PC-9 (cell line): ENCODE results near the gene HCN1. TPM values are rescaled to one million over a fixed set of nuclear protein-coding genes. Genes with fewer than 3 reads are reported as not detected.

Source experiments
- BruUV-seq: library from RNA; stranded (reverse); fragments of 400-500 nt; replicated peaks from 2 replicates; lab custom pipeline; 2021; lab: Mats Ljungman, UMichigan
- CTCF ChIA-PET: fragments of 300-600 bp; sonication (Branson Sonifier 250); formaldehyde crosslinking; loops from one replicate; lab custom pipeline; 2022; ENCODE audit warnings: antibody characterized with exemption; lab: Charles Lee
- POLR2A ChIA-PET: fragments of 300-600 bp; sonication (Branson Sonifier 250); formaldehyde crosslinking; loops from one replicate; lab custom pipeline; 2022; ENCODE audit warnings: antibody characterized with exemption; ENCODE audit not compliant: unreplicated experiment; lab: Charles Lee
- DNase-seq, 2 experiments: peaks; one replicate each; pipeline versions ENCODE4 v3.0.0 to v3.0.0-alpha.2; 2015 to 2022; ENCODE audit warnings: mixed read lengths in 1 of 2
- H2AFZ ChIP-seq: fragments of 200-600 bp; sonication (generic); 2 replicates; pipeline ENCODE4 v1.8.1; 2017; ENCODE audit warnings: antibody characterized with exemption
- H3F3A ChIP-seq: fragments of 200-600 bp; sonication (generic); 2 replicates; pipeline ENCODE4 v1.8.1; 2017; ENCODE audit warnings: antibody characterized with exemption, mild to moderate bottlenecking, low read depth; ENCODE audit not compliant: insufficient read depth
- H3K27ac ChIP-seq: fragments of 200-600 bp; sonication (generic); 2 replicates; pipeline ENCODE4 v1.6.1; 2016; ENCODE audit warnings: mixed run types
- H3K27me3 ChIP-seq: fragments of 200-600 bp; sonication (generic); 2 replicates; pipeline ENCODE4 v1.6.1; 2016; ENCODE audit warnings: low read depth, mixed run types; ENCODE audit not compliant: insufficient read depth
- H3K36me3 ChIP-seq: fragments of 200-600 bp; sonication (generic); 2 replicates; pipeline ENCODE4 v1.6.1; 2016; ENCODE audit warnings: low read depth, mixed run types
- H3K4me1 ChIP-seq: fragments of 200-600 bp; sonication (generic); replicated peaks from 2 replicates; pipeline ENCODE4 v1.6.1; 2016; ENCODE audit warnings: mixed run types; ENCODE audit not compliant: insufficient read depth
- H3K4me2 ChIP-seq: fragments of 200-600 bp; sonication (generic); 2 replicates; pipeline ENCODE4 v1.6.1; 2017; ENCODE audit warnings: mixed run types
- H3K4me3 ChIP-seq: fragments of 200-600 bp; sonication (generic); 2 replicates; pipeline ENCODE4 v1.6.1; 2016; ENCODE audit warnings: mixed run types
- H3K79me2 ChIP-seq: fragments of 200-600 bp; sonication (generic); 2 replicates; pipeline ENCODE4 v1.6.1; 2017; ENCODE audit warnings: low read depth, mixed run types
- H3K9me2 ChIP-seq: fragments of 200-600 bp; sonication (generic); 2 replicates; pipeline ENCODE4 v1.8.1; 2017; ENCODE audit warnings: mild to moderate bottlenecking; ENCODE audit not compliant: insufficient read depth
- H3K9me3 ChIP-seq: fragments of 200-600 bp; sonication (generic); 2 replicates; pipeline ENCODE4 v1.8.1; 2016; ENCODE audit warnings: low read depth; ENCODE audit not compliant: insufficient read depth
- H4K20me1 ChIP-seq: fragments of 200-600 bp; sonication (generic); 2 replicates; pipeline ENCODE4 v1.8.1; 2017; ENCODE audit not compliant: insufficient read depth
- EZH2 ChIP-seq: fragments of 200-600 bp; sonication (generic); IDR thresholded peaks from 2 replicates; pipeline ENCODE4 v1.8.0; 2017; ENCODE audit warnings: antibody characterized with exemption, low read depth
- intact Hi-C: fragments of 100-400 bp; cut with micrococcal nuclease; formaldehyde crosslinking; loops from one replicate; pipeline ENCODE4 v1.10.0; 2022; ENCODE audit not compliant: unreplicated experiment
- total RNA-seq: library from RNA; stranded (reverse); gene quantifications from 2 replicates; pipeline ENCODE4 v1.2.3, GENCODE V29; 2021
- TF ChIP-seq, protein P1 (sequence below): fragments of 200-600 bp; sonication (generic); conservative IDR thresholded peaks from 2 replicates; pipeline ENCODE4 v1.6.1; 2017; ENCODE audit warnings: mixed run types, antibody characterized with exemption, mild to moderate bottlenecking, moderate library complexity

HCN1 gene
- total RNA-seq, 1 experiment from 2014 or later = not detected

DNA sequence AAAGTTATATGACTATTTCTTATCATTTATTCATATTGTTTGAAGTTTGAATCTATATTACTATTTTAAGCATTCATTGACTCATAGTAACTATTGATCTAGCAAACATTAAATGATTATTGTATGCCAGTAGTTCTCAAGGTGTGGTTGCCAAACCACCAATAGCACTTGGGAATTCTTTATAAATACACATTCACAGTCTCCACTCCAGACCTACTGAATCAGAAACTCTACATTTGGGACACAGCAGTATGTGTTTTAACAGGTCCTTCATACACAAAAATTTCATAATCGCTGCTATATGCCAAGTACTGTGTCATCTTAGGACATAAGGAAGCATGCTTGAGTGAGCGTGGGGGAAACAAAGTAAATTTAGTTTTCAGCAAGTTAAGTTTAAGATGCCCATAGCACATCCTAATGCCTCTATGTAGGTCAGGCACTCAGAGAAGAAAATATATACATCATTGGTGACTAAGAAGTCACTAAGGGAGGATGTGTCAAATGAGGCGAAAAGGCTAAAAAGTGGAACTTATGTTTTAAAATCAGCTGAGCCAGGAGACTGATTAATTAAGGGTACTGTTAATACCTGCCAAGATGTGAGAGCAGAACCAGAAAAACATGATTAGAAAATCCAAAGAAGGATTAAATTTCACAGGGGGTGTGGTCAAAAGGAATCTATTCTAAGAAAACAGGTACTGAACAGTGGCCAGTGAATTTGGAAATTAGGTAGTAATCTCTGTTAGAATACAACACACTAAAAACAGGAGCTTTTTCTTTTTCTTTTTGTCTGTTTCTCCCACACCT is 340.8 kb downstream of the HCN1 start:
- CTCF ChIA-PET = no interaction called here

DNA sequence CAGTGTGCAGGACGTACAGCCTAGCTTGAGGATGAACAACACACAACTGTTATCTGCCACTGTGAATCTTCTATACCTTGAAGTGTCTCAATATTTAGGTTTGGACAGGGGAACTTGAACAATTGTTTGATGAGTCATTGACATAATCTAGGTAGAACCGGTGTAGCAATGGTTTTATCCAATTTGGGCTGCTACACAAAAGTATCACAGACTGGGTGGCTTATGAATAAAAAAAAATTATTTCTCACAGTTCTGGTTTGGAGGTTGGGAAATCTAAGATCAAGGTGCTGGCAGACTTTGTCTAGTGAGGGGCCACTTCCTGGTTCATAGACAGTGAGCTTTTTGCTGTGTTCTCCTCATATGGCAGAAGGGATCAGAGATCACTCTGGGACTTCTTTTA is 359.7 kb downstream of the HCN1 start:
- CTCF ChIA-PET = no interaction called here

More for the DNA sequence above, 340.8 kb downstream of the HCN1 start:
- no peak overlapping the region for H3K27ac ChIP-seq
- H3K4me2 ChIP-seq = no peak overlapping the region
- no peak for DNase-seq
- H3F3A ChIP-seq = no peaks in the 10 kb centered on the region
- no peaks in the 10 kb centered on the region for H4K20me1 ChIP-seq
- no peak overlapping the region for H2AFZ ChIP-seq
- H3K36me3 ChIP-seq = no peaks in the 10 kb centered on the region
- H3K27me3 ChIP-seq = no peaks in the 10 kb centered on the region
- intact Hi-C loops = no loop called here
- H3K4me3 ChIP-seq = no peak overlapping the region
- H3K9me2 ChIP-seq = no peaks in the 10 kb centered on the region
- H3K4me1 ChIP-seq = no peaks in the 10 kb centered on the region
- no peaks in the 10 kb centered on the region for H3K9me3 ChIP-seq
- H3K79me2 ChIP-seq = no peaks in the 10 kb centered on the region
- POLR2A ChIA-PET = no interaction called here
- no peak for TF ChIP-seq EZH2
- TF ChIP-seq, protein P1, sequence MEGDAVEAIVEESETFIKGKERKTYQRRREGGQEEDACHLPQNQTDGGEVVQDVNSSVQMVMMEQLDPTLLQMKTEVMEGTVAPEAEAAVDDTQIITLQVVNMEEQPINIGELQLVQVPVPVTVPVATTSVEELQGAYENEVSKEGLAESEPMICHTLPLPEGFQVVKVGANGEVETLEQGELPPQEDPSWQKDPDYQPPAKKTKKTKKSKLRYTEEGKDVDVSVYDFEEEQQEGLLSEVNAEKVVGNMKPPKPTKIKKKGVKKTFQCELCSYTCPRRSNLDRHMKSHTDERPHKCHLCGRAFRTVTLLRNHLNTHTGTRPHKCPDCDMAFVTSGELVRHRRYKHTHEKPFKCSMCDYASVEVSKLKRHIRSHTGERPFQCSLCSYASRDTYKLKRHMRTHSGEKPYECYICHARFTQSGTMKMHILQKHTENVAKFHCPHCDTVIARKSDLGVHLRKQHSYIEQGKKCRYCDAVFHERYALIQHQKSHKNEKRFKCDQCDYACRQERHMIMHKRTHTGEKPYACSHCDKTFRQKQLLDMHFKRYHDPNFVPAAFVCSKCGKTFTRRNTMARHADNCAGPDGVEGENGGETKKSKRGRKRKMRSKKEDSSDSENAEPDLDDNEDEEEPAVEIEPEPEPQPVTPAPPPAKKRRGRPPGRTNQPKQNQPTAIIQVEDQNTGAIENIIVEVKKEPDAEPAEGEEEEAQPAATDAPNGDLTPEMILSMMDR = no peak
- no TSS peak for BruUV-seq

DNA sequence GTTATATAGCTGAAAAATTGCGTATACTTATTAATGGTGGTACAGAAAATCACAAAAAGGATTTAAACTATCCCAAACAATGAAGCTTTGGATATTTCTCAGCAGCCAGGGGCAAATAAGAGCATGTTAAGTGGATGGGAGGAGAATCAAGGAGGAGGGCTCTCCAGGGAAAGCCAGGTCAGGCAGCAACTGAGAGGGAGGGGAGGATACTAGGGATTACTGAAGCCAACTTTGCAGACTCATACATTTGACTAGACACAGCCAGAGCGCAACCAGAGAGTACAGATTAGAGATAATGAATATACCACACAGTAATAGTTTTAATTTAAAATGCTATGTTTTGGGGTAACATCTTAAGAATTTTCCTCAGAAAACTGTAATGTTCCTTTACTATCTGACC is 360.2 kb downstream of the HCN1 start:
- POLR2A ChIA-PET = no interaction called here

More for the DNA sequence above, 359.7 kb downstream of the HCN1 start:
- no peaks in the 10 kb centered on the region for H3K9me3 ChIP-seq
- no peak for TF ChIP-seq EZH2
- TF ChIP-seq, protein P1 = no peak
- POLR2A ChIA-PET = no interaction called here
- H3K27me3 ChIP-seq = no peaks in the 10 kb centered on the region
- H4K20me1 ChIP-seq = no peaks in the 10 kb centered on the region
- DNase-seq = no peak
- H3K4me3 ChIP-seq = no peak overlapping the region
- no peaks in the 10 kb centered on the region for H3K4me1 ChIP-seq
- no peak overlapping the region for H3K4me2 ChIP-seq
- H3K79me2 ChIP-seq = no peaks in the 10 kb centered on the region
- intact Hi-C loops = no loop called here
- no peak overlapping the region for H2AFZ ChIP-seq
- no peaks in the 10 kb centered on the region for H3K9me2 ChIP-seq
- H3K27ac ChIP-seq = no peak overlapping the region
- no peaks in the 10 kb centered on the region for H3K36me3 ChIP-seq
- H3F3A ChIP-seq = no peaks in the 10 kb centered on the region
- BruUV-seq = no TSS peak

More for the DNA sequence above, 360.2 kb downstream of the HCN1 start:
- H4K20me1 ChIP-seq = no peaks in the 10 kb centered on the region
- DNase-seq = no peak
- TF ChIP-seq, protein P1 = no peak
- no peak for TF ChIP-seq EZH2
- CTCF ChIA-PET = no interaction called here
- BruUV-seq = no TSS peak
- H2AFZ ChIP-seq = no peak overlapping the region
- H3K4me3 ChIP-seq = no peak overlapping the region
- no peaks in the 10 kb centered on the region for H3K79me2 ChIP-seq
- H3K27ac ChIP-seq = no peak overlapping the region
- no peaks in the 10 kb centered on the region for H3K36me3 ChIP-seq
- no peaks in the 10 kb centered on the region for H3K27me3 ChIP-seq
- H3K4me2 ChIP-seq = no peak overlapping the region
- H3F3A ChIP-seq = no peaks in the 10 kb centered on the region
- H3K4me1 ChIP-seq = no peaks in the 10 kb centered on the region
- no peaks in the 10 kb centered on the region for H3K9me3 ChIP-seq
- H3K9me2 ChIP-seq = no peaks in the 10 kb centered on the region
- intact Hi-C loops = no loop called here
